SK-N-SH (cell line): Measurements from ENCODE around the gene EED. TPM values are rescaled to one million over a fixed set of nuclear protein-coding genes. Genes with fewer than 3 reads are reported as not detected.

Source experiments
- CTCF ChIA-PET: fragments of 300-600, 350-600 bp; formaldehyde crosslinking; extraction: SDS; loops from one replicate; lab custom pipeline; 2021; lab: Yijun Ruan, JAX
- POLR2A ChIA-PET: fragments of 350-600 bp; sonication (Branson Sonifier 250); formaldehyde crosslinking; extraction: SDS; loops from one replicate; lab custom pipeline; 2020; ENCODE audit warnings: antibody characterized with exemption, inconsistent platforms; lab: Yijun Ruan, JAX
- DNase-seq: peaks from one replicate; pipeline ENCODE4 v3.0.0; 2012
- H2AFZ ChIP-seq: fragments of 200-600 bp; sonication (generic); 2 replicates; pipeline ENCODE4 v1.8.1; 2016; ENCODE audit warnings: antibody characterized with exemption, mild to moderate bottlenecking, low read depth
- H3F3A ChIP-seq: fragments of 200-600 bp; sonication (generic); replicated peaks from 2 replicates; pipeline ENCODE3; 2016; ENCODE audit warnings: antibody characterized with exemption, mild to moderate bottlenecking; ENCODE audit not compliant: insufficient read depth
- H3K27ac ChIP-seq, 2 experiments: fragments of 200-500 bp in 1 of 2; fragments of 200-600 bp in 1 of 2; sonication (Bioruptor generic) in 1 of 2; sonication (generic), shearing (Covaris generic) in 1 of 2; 2 replicates each; pipeline versions ENCODE4 v1.5.1 to v1.6.1; 2014 to 2016; ENCODE audit warnings: low read depth in 2 of 2, inconsistent platforms in 1 of 2, low read length in 1 of 2, mild to moderate bottlenecking in 1 of 2, mixed read lengths in 1 of 2
- H3K27me3 ChIP-seq: fragments of 200-600 bp; sonication (generic), shearing (Covaris generic); 2 replicates; pipeline ENCODE4 v1.6.1; 2016; ENCODE audit warnings: mixed run types; ENCODE audit not compliant: insufficient read depth
- H3K36me3 ChIP-seq, 2 experiments: fragments of 200-500 bp in 1 of 2; fragments of 200-600 bp in 1 of 2; sonication (Bioruptor generic) in 1 of 2; sonication (generic) in 1 of 2; replicated peaks in 1 of 2; 2 replicates each; pipeline versions ENCODE3 to v1.5.1; 2014 to 2016; ENCODE audit warnings: low read length in 1 of 2, mild to moderate bottlenecking in 1 of 2; ENCODE audit not compliant: insufficient read depth in 2 of 2, control insufficient read depth in 1 of 2
- H3K4me1 ChIP-seq, 2 experiments: fragments of 200-500 bp in 1 of 2; fragments of 200-600 bp in 1 of 2; sonication (Bioruptor generic) in 1 of 2; sonication (generic), shearing (Covaris generic) in 1 of 2; 2 replicates each; pipeline versions ENCODE4 v1.5.1 to v1.6.1; 2014 to 2016; ENCODE audit warnings: low read depth in 1 of 2, low read length in 1 of 2, mixed run types in 1 of 2; ENCODE audit not compliant: insufficient read depth in 2 of 2, control insufficient read depth in 1 of 2
- H3K4me2 ChIP-seq: fragments of 200-600 bp; sonication (generic), shearing (Covaris generic); 2 replicates; pipeline ENCODE4 v1.6.1; 2017; ENCODE audit warnings: mixed run types
- H3K4me3 ChIP-seq, 2 experiments: fragments of 200-500 bp in 1 of 2; fragments of 200-600 bp in 1 of 2; sonication (Bioruptor generic) in 1 of 2; sonication (generic), shearing (Covaris generic) in 1 of 2; 2 replicates each; pipeline versions ENCODE4 v1.5.1 to v1.8.1; 2014 to 2016; ENCODE audit warnings: low read depth in 2 of 2, inconsistent platforms in 1 of 2, low read length in 1 of 2, mild to moderate bottlenecking in 1 of 2, mixed read lengths in 1 of 2, moderate library complexity in 1 of 2
- H3K79me2 ChIP-seq: fragments of 200-600 bp; sonication (generic); 2 replicates; pipeline ENCODE4 v1.8.1; 2017; ENCODE audit warnings: mild to moderate bottlenecking; ENCODE audit not compliant: insufficient read depth
- H3K9ac ChIP-seq: fragments of 200-600 bp; sonication (generic); 2 replicates; pipeline ENCODE4 v1.6.1; 2017; ENCODE audit warnings: mixed run types
- H3K9me2 ChIP-seq: fragments of 200-600 bp; sonication (generic); 2 replicates; pipeline ENCODE4 v1.6.1; 2017; ENCODE audit warnings: mixed run types
- H3K9me3 ChIP-seq: fragments of 200-600 bp; sonication (generic); 2 replicates; pipeline ENCODE4 v1.6.1; 2017; ENCODE audit warnings: mixed run types, mild to moderate bottlenecking, moderate library complexity
- H4K20me1 ChIP-seq: fragments of 200-600 bp; sonication (generic); 2 replicates; pipeline ENCODE4 v1.6.1; 2017; ENCODE audit warnings: mild to moderate bottlenecking, mixed run types; ENCODE audit not compliant: insufficient read depth
- CHD2 ChIP-seq: fragments of 150-350 bp; IDR thresholded peaks from 2 replicates; pipeline ENCODE4 v1.6.1; 2018; ENCODE audit warnings: low read length; ENCODE audit not compliant: partially characterized antibody
- CTCF ChIP-seq: fragments of 200-600 bp; sonication (generic); IDR thresholded peaks from 2 replicates; pipeline ENCODE4 v1.6.1; 2017; ENCODE audit warnings: antibody characterized with exemption, mild to moderate bottlenecking, moderate library complexity
- ELF1 ChIP-seq: IDR thresholded peaks from 2 replicates; pipeline ENCODE4 v1.4.0; 2012
- EP300 ChIP-seq, 2 experiments: IDR thresholded peaks; 2 replicates each; pipeline versions ENCODE4 v1.4.0 to v1.6.1; 2012; ENCODE audit warnings: borderline replicate concordance in 1 of 2, low read depth in 1 of 2, low read length in 1 of 2
- FOSL2 ChIP-seq: IDR thresholded peaks from 2 replicates; pipeline ENCODE4 v1.4.0; 2012; ENCODE audit warnings: low read depth, mild to moderate bottlenecking, moderate library complexity, borderline replicate concordance
- FOXJ3 ChIP-seq: sonication (generic); formaldehyde crosslinking; IDR thresholded peaks from 2 replicates; pipeline ENCODE4 v1.5.1; 2020; ENCODE audit warnings: mild to moderate bottlenecking, missing genetic modification reagents
- FOXM1 ChIP-seq: IDR thresholded peaks from 2 replicates; pipeline ENCODE4 v1.4.0; 2012; ENCODE audit warnings: low read depth, mild to moderate bottlenecking
- GABPA ChIP-seq: IDR thresholded peaks from 2 replicates; pipeline ENCODE4 v1.4.0; 2012; ENCODE audit warnings: low read depth, mild to moderate bottlenecking
- GATA2 ChIP-seq: sonication (generic); formaldehyde crosslinking; IDR thresholded peaks from 2 replicates; pipeline ENCODE4 v1.5.0; 2020; ENCODE audit warnings: mild to moderate bottlenecking, missing genetic modification reagents
- IRF3 ChIP-seq: fragments of 150-350 bp; IDR thresholded peaks from 2 replicates; pipeline ENCODE4 v1.6.1; 2016; ENCODE audit warnings: mild to moderate bottlenecking, low read depth, low read length
- JUND ChIP-seq: IDR thresholded peaks from 2 replicates; pipeline ENCODE4 v1.4.0; 2012
- MAX ChIP-seq: IDR thresholded peaks from 2 replicates; pipeline ENCODE4 v1.4.0; 2012; ENCODE audit warnings: low read depth
- MEF2A ChIP-seq: IDR thresholded peaks from 2 replicates; pipeline ENCODE4 v1.4.0; 2012; ENCODE audit warnings: low read depth, borderline replicate concordance
- MXI1 ChIP-seq: IDR thresholded peaks from 2 replicates; pipeline ENCODE4 v1.6.1; 2012; ENCODE audit warnings: mild to moderate bottlenecking, low read depth, low read length, improper control_type of control experiment
- NRF1 ChIP-seq: IDR thresholded peaks from 2 replicates; pipeline ENCODE4 v1.6.1; 2012; ENCODE audit warnings: low read depth, mild to moderate bottlenecking, low read length
- POLR2AphosphoS5 ChIP-seq: IDR thresholded peaks from 2 replicates; pipeline ENCODE4 v1.6.1; 2012; ENCODE audit warnings: low read depth, low read length
- RAD21 ChIP-seq: IDR thresholded peaks from 2 replicates; pipeline ENCODE4 v1.6.1; 2012; ENCODE audit warnings: mild to moderate bottlenecking, low read length
- RCOR1 ChIP-seq: fragments of 150-350 bp; IDR thresholded peaks from 2 replicates; pipeline ENCODE4 v1.6.1; 2017; ENCODE audit warnings: antibody characterized with exemption, low read length
- SIN3A ChIP-seq: IDR thresholded peaks from 2 replicates; pipeline ENCODE4 v1.6.1; 2012; ENCODE audit warnings: low read depth, mild to moderate bottlenecking, low read length, moderate library complexity, borderline replicate concordance
- SMC3 ChIP-seq: IDR thresholded peaks from 2 replicates; pipeline ENCODE4 v1.6.1; 2012; ENCODE audit warnings: low read depth, low read length, improper control_type of control experiment
- TAF1 ChIP-seq: IDR thresholded peaks from 2 replicates; pipeline ENCODE4 v1.6.1; 2012; ENCODE audit warnings: low read depth, mild to moderate bottlenecking, low read length, moderate library complexity, borderline replicate concordance
- WGBS: methylation state at CpG from one replicate; pipeline ENCODE4 v1.1.6; 2017; ENCODE audit warnings: low lambda C conversion rate; 5-methylcytosine and 5-hydroxymethylcytosine counted together
- polyA plus RNA-seq, 3 experiments: library from polyadenylated mRNA; depleted of rRNA; stranded (reverse); fragments of >200 nt; gene quantifications; 2 replicates each; pipeline ENCODE4 v1.2.3, GENCODE V29; 2012
- TF ChIP-seq, protein P1 (sequence below): fragments of 150-350 bp; IDR thresholded peaks from 2 replicates; pipeline ENCODE4 v1.6.1; 2017; ENCODE audit warnings: antibody characterized with exemption, low read length, low read depth, borderline replicate concordance

Gene EED
- polyA plus RNA-seq, 1 of the 3 experiments (the other 2 are of a cell fraction): 12.8 TPM

DNA sequence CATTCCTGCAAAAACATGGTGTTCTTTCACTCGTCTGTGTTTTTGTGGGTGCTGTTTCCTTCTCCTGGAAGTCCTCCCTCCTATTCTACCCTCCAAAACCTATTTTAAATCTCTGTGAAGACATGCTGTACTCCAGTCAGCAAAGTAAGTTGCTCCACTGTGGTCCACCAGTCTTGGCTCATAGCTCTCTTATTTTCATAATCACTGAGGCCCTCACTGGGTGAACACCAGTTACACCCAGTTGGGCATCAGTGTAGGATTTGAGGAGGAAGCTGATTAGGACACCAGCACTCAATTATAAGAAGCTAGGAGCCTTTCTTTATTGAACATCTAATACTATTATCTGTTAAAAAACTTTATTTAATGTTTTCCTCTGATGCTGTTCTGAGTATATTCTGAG lies 23.9 kb upstream of the EED start:
- CTCF ChIA-PET: interaction anchor here (1.4 to 6.2 kb wide), 3 partner anchors 71 to 366 kb away, joined by 5 to 33 read pairs (median 24); partner anchors contain the start of gene CCDC83
- TF ChIP-seq RCOR1 (no peak), SMC3 (no peak), FOXM1 (no peak), MAX (no peak), POLR2AphosphoS5 (no peak), CHD2 (no peak), RAD21 (no peak), NRF1 (no peak), FOXJ3 (CRISPR knock-in tag) (no peak), GATA2 (CRISPR knock-in tag) (no peak), CTCF (no peak), SIN3A (no peak), TAF1 (no peak), JUND (no peak), FOSL2 (no peak), GABPA (no peak), MEF2A (no peak)
- TF ChIP-seq, protein P1, sequence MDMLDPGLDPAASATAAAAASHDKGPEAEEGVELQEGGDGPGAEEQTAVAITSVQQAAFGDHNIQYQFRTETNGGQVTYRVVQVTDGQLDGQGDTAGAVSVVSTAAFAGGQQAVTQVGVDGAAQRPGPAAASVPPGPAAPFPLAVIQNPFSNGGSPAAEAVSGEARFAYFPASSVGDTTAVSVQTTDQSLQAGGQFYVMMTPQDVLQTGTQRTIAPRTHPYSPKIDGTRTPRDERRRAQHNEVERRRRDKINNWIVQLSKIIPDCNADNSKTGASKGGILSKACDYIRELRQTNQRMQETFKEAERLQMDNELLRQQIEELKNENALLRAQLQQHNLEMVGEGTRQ: no peak
- no peak overlapping the region for H3K27ac ChIP-seq

DNA sequence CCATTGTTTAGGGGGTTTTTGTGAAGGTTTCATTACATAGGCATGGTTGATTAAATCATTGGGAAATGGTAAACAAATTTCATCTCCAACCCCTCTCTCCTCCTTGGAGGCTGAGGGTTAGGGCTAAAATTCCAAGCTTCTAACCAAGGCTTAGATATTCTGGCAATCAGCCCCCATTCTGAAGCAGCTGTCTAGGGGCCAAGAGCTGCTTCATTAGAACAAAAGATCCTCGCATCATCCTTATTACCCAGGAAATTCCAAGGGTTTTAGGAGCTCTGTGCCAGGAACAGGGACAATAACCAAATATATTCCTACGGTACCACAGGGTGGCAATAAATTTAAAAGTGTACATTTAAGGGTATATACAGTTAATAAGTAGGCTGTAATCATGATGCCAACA lies 22.5 kb upstream of the EED start:
- no peak overlapping the region for H3K4me2 ChIP-seq
- no peak overlapping the region for H3K27ac ChIP-seq
- no peak overlapping the region for H3K4me3 ChIP-seq
- no peak overlapping the region for H3K9ac ChIP-seq
- H3K27me3 ChIP-seq: no peaks in the 10 kb centered on the region
- H2AFZ ChIP-seq: no peak overlapping the region
- no peaks in the 10 kb centered on the region for H3K9me2 ChIP-seq
- CTCF ChIA-PET: interaction anchor here (0.8 to 6.2 kb wide), 5 partner anchors 10 to 367 kb away, joined by 3 to 33 read pairs (median 5); partner anchors contain the start of gene CCDC83
- TF ChIP-seq ELF1 (no peak), MXI1 (no peak), IRF3 (no peak), CTCF (no peak), CHD2 (no peak), EP300 (IDR thresholded peaks at IDR 0.05; ENCODE audit: borderline replicate concordance in 1 of 2, low read depth in 1 of 2, low read length in 1 of 2) (no peak)
- no peaks in the 10 kb centered on the region for H3K9me3 ChIP-seq
- peaks cover 0 to 5% of the 10 kb centered on the region in 2 experiments; a peak in 2 of 4 replicates for H3K4me1 ChIP-seq
- 70% methylated on average over 2 of the region's 2 CpGs for WGBS
- DNase-seq: no peak
- H3K36me3 ChIP-seq: no peaks in the 10 kb centered on the region
- H3F3A ChIP-seq: no peaks in the 10 kb centered on the region
- H4K20me1 ChIP-seq: no peaks in the 10 kb centered on the region
- no peaks in the 10 kb centered on the region for H3K79me2 ChIP-seq
- POLR2A ChIA-PET: no interaction called here

More for the DNA sequence above, 23.9 kb upstream of the EED start:
- DNase-seq: no peak
- Histone ChIP-seq H3K36me3 (no peaks in the 10 kb centered on the region), H2AFZ (no peak overlapping the region), H3K4me1 (peaks cover 0 to 5% of the 10 kb centered on the region in 2 experiments; a peak in 2 of 4 replicates), H3K27me3 (no peaks in the 10 kb centered on the region), H3K4me2 (no peak overlapping the region), H3K4me3 (no peak overlapping the region), H3K9me3 (no peaks in the 10 kb centered on the region), H3K79me2 (no peaks in the 10 kb centered on the region), H3K9me2 (no peaks in the 10 kb centered on the region), H3F3A (no peaks in the 10 kb centered on the region), H3K9ac (no peak overlapping the region), H4K20me1 (no peaks in the 10 kb centered on the region)
- POLR2A ChIA-PET: no interaction called here
- 100% methylated on average over 1 of the region's 1 CpG for WGBS
